CD4-positive, alpha-beta T cell treated with Interleukin-6 at 100 ng/mL for 8 hours (primary cell): ENCODE results near the gene MRPS12.
"Not testable (repeated sequence)": the region's sequence is repeated elsewhere in the genome, so short reads cannot be mapped to it uniquely, and the experiment has no call there.

Experiments
- DNase-seq: peaks from one replicate; pipeline ENCODE4 v3.0.0-alpha.2; 2020; ENCODE audit warnings: mixed read lengths, low spot score

MRPS12 gene

DNA sequence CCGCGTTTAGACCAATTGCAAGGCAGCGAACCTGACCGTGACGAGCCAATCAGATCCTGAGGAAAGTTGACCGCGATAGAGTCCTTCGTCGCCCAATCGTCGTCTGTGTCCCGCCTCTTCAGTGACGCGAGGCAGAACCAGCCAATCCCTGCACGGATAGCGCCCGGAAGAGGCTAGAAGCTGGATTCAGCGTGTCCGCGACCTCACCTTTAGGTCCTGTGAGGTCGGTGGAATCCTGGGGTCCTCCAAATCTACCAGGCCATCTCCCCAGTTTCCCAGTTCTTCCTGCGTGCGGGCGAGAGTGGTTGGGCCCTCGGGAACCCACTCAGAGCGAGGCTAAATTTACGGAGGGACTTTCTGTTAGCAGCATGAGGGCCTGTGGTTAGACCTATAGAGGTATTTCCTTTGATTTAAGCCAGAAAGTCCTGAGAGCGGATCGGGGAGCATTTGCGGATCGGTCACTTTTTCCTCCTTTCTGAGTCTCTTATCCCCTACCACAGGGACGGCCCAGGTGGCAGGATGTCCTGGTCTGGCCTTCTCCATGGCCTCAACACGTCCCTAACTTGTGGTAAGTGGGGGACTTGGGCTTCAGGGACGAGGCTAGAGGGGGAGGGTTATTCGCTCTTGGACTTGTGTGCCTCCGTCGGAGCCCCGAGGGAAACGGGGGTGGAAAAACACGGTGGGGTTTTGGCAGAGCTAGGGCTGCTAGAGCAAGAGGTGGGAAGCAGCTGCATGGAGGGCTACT is at the start of gene MRPS12:
TSS of gene MRPS12 (plus strand) at position 169 of the 745 bp plus-strand sequence. CDS start at position 520, 351 bp downstream.
- DNase-seq, result peak; percentile 99

- no peak for DNase-seq
These were observed 47.5 kb upstream of the MRPS12 start for GRCh38 chr19:38883286-38883685.

- not testable (repeated sequence) for DNase-seq
These were observed 46.1 kb upstream of the MRPS12 start for GRCh38 chr19:38884691-38885090.

- DNase-seq, result no peak
These were observed 41.9 kb upstream of the MRPS12 start for GRCh38 chr19:38888876-38889275.

- no peak for DNase-seq
These were observed 40.9 kb upstream of the MRPS12 start for GRCh38 chr19:38889803-38890202.

DNA sequence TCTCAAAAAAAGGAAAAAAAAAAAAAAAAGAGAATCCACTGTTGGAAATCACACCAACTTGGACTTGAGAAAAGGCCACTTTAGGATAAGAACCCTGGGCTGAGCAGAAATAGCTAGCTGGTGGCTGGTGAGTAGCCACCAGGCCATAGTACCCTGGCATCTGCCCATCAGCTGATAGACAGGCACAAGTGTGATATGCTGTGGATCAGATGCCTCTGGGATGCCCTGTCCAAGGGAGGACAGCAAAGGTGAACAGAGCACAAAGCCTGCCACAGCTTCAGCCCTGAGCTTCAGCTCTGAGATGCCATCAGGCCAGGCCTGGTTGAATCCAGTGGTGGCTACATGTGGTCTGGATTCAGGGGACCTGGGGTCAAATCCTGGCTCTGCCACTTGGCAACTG is 40.1 kb upstream of the MRPS12 start:
- no peak for DNase-seq

GRCh38 chr19:38891771-38892170 is 39.0 kb upstream of the MRPS12 start:
- DNase-seq, result no peak

GRCh38 chr19:38892841-38893240 is 37.9 kb upstream of the MRPS12 start:
- no peak for DNase-seq

DNA sequence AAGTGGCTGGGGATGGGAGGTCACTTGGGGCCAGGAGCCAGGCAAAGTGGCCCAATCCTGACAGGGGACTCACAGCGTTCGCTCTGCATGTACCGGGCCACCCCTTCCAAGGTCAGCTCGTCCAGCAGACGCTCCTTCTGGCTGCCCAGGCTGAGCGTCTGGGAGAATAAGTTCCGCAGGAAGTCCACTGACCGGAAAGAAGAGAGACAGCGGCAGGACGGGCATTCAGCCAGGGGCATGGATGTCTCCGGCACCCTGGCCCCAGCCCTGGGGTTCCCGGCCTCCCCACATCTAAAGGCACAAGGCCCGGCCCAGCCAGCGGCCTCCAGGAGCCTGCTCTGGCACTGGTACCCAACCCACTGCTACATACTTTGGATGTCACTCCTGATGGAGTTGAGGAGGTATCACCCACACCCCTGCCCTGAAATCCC is 37.4 kb upstream of the MRPS12 start:
- no peak for DNase-seq

DNA sequence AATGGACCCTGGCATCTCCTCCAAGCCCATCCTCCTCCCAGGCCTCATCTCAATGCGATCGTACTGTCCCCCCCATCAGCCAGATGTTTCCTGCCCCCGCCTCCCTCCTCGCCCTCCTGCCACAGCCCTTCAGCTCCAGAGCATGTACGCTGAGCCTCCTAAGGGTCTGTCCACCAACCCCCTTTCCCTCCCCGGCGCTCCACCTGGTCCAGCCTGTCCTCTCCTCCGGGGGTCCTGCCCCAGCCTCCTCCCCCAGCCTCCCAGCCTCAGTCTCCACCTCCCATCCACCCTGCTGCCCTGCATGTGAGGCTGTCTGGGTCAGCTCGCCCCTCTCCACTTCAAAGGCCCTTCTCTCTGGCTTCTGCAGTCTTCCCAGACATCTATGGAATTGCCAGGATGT is 35.8 kb upstream of the MRPS12 start:
- DNase-seq, result no peak

DNA sequence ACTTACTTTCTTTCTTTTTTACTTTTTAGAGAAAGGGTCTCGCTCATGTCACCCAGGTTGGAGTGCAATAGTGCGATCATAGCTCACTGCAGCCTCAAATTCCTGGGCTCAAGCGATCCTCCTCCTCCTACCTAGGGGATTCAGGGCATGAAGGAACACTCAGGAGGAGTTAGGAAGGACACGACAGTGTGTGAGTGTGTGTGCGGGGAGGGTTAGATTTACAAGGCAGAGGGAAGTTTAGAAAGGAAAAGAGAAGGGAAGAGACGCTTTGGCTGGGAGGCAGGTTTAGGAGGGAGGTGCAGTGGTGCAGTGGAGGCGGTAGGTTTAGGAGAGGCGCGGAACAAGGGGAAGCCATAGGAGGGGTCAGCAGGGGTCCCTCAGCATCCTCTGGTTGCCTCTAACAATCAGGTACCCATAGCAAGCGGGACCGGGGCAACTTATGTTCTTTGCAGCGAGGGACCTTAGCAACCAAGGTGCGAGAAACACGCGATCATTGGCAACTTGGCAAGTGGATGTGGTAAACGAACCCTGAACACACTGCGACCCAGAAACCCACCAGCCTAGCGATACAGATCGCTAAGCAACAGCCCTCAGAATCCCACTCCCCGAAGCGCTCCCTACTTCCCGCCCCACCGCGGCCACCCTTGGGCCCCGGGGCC is 31.8 kb upstream of the MRPS12 start:
- DNase-seq, result peak; percentile 22

DNA sequence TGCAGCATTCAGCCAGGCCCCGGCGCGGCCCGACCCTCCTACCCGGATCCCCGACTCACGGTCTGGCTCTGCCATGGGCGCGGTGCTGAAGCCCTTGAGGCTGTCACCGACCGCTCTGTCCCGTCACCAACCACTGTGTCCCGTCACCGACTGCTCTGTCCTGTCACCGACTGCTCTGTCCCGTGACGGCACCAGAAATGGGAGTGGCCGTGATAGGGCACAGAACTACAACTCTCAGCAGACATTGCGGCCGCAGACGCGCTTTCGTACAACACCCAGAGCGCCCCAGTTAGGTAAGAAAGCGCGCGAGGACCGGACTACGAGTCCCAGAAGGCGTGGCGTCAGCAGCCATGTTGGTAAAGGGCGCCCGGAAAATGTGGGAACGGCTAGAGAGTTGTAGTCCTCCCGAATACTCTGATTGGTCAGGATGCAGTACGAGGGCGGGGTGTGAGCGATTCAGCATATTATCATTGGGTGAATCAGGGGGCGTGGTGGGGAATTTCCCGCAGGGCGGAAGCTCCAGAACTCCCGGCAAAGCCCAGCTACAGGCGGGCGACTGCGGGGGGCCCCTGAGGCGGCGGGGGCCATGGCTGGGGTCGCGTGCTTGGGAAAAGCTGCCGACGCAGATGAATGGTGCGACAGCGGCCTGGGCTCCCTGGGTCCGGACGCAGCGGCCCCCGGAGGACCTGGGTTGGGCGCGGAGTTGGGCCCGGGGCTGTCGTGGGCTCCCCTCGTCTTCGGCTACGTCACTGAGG is 31.1 kb upstream of the MRPS12 start, which contains the start of the genes NFKBIB and SIRT2:
TSS of gene NFKBIB (plus strand) at position 523 of the 755 bp plus-strand sequence. CDS start at position 587, 64 bp downstream.
TSS of gene SIRT2 (minus strand) at position 172 of the 755 bp plus-strand sequence. CDS start at position 75, 97 bp downstream.
- peak; percentile 100 for DNase-seq

GRCh38 chr19:38900202-38900629 is 30.5 kb upstream of the MRPS12 start:
- DNase-seq, result no peak

- no peak for DNase-seq
These were observed 30.0 kb upstream of the MRPS12 start for GRCh38 chr19:38900743-38901190.

DNA sequence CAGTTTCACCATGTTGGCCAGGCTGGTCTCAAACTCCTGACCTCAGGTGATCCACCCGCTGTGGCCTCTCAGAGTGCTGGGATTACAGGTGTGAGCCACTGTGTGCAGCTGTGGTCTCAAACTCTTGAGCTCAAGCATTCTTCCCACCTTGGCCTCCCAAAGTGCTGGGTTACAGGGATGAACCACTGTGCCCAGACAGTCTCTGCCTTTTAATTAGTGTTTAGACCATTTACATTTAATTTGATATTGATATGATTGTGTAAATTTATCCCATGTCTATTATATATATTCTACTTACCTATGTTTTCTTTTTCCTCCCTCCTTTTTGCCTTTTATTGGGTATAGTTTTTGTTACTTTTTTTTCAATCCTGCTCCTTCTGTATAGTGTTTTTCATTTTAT is 29.1 kb upstream of the MRPS12 start:
- no peak for DNase-seq

DNA sequence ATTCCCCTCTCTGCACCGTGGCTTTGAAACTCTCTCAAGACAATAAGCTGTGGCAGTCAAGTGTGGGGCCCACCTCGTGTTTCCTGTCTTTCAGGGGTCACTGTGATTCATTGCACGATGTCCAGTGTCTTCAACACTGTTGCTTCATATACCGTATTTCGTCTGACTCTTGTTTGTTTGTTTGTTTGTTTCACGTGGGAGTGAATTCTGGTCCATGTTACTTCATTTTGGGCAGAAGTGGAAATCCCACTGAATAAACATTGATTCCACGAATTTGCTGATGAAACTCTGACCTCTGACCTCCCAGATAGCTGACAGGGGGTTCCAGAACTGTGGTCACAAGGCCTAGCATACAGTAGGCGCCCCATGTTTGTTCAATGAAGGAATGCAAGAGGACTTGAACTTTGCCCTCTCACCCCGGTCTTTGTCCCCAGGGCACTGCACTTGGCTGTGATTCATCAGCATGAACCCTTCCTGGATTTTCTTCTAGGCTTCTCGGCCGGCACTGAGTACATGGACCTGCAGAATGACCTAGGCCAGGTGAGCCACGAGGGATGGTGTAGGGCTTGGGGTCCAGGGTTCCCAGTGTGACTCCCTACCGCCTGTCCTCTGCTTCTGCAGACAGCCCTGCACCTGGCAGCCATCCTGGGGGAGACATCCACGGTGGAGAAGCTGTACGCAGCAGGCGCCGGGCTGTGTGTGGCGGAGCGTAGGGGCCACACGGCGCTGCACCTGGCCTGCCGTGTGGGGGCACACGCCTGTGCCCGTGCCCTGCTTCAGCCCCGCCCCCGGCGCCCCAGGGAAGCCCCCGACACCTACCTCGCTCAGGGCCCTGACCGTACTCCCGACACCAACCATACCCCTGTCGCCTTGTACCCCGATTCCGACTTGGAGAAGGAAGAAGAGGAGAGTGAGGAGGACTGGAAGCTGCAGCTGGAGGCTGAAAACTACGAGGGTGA is 25.9 kb upstream of the MRPS12 start:
- DNase-seq, result no peak

- no peak for DNase-seq
These were observed 25.1 kb upstream of the MRPS12 start for GRCh38 chr19:38905620-38906019.

DNA sequence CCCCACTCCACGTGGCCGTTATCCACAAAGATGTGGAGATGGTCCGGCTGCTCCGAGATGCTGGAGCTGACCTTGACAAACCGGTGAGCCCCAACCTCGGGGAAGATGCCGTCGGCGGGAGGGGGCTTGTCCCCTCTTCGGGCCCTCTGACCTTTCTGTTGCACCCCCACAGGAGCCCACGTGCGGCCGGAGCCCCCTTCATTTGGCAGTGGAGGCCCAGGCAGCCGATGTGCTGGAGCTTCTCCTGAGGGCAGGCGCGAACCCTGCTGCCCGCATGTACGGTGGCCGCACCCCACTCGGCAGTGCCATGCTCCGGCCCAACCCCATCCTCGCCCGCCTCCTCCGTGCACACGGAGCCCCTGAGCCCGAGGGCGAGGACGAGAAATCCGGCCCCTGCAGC is 23.5 kb upstream of the MRPS12 start:
- no peak for DNase-seq

GRCh38 chr19:38907670-38908069 is 23.1 kb upstream of the MRPS12 start:
- DNase-seq, result no peak

DNA sequence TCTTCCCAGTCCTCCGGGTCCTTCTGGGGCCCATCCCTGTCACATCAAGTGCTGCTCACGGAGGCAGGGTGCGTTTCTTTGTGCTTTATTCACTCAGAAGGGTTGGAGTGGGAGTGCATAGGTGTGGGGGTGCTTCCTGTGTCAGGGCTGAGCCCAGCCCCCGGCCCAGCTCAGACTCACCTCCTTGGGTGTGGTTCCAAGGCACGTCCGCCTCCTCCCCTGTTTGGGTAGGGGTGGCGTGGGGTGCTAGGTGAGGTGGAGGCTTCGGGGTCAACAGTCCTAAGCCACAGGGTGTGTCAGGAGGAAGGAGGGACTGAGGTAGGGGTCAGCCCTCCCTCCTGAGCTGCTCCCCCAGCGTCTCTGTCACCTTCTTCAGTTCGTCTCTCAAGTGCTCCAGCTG is 21.8 kb upstream of the MRPS12 start:
- no peak for DNase-seq

DNA sequence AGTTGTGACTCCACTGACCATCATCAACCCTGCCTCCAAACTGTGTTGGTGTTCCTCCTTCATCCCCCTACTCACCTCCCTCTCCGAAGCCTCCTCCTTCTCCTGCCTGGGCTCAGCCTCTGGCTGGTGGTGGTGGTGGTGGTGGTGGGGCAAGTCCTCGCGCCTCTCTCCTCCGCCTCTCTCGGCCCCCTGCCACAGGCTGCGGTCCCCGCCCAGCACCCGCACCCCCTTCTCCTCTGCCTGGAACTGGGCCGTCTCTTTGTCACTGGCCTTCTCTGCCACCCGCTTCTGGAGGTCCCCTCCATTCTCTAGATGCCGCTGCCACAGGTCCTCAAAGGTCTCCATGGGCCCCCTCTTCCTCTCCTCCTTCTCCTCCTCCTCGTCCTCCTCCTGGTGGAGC is 20.3 kb upstream of the MRPS12 start:
- no peak for DNase-seq
